IMR-90 (cell line): ENCODE measurements around the gene TOMM20L.

Source experiments
- BHLHE40 ChIP-seq: fragments of 150-350 bp; IDR thresholded peaks from 2 replicates; pipeline ENCODE4 v1.6.1; 2016; ENCODE audit warnings: mild to moderate bottlenecking, low read depth, low read length
- CEBPB ChIP-seq: IDR thresholded peaks from 2 replicates; pipeline ENCODE4 v1.6.1; 2012; ENCODE audit warnings: low read depth, low read length, improper control_type of control experiment
- CTCF ChIP-seq: conservative IDR thresholded peaks from 2 replicates; pipeline ENCODE4 v1.5.1; 2012; ENCODE audit warnings: mild to moderate bottlenecking, low read depth, low read length, improper control_type of control experiment
- ELK1 ChIP-seq: fragments of 150-350 bp; IDR thresholded peaks from 2 replicates; pipeline ENCODE4 v1.6.1; 2016; ENCODE audit warnings: low read depth, mild to moderate bottlenecking, low read length, moderate library complexity, borderline replicate concordance
- FOS ChIP-seq: fragments of 150-350 bp; IDR thresholded peaks from 2 replicates; pipeline ENCODE4 v1.6.1; 2016; ENCODE audit warnings: low read depth, low read length
- MAFK ChIP-seq: IDR thresholded peaks from 2 replicates; pipeline ENCODE4 v1.6.1; 2012; ENCODE audit warnings: low read depth, low read length, improper control_type of control experiment
- MXI1 ChIP-seq: IDR thresholded peaks from 2 replicates; pipeline ENCODE4 v1.6.1; 2012; ENCODE audit warnings: low read depth, mild to moderate bottlenecking, low read length, moderate library complexity, borderline replicate concordance
- POLR2A ChIP-seq: IDR thresholded peaks from 2 replicates; pipeline ENCODE4 v1.6.1; 2012; ENCODE audit warnings: mild to moderate bottlenecking, low read depth, low read length
- RAD21 ChIP-seq: IDR thresholded peaks from 2 replicates; pipeline ENCODE4 v1.6.1; 2012; ENCODE audit warnings: low read length, improper control_type of control experiment
- RCOR1 ChIP-seq: IDR thresholded peaks from 2 replicates; pipeline ENCODE4 v1.6.1; 2012; ENCODE audit warnings: mild to moderate bottlenecking, low read length, improper control_type of control experiment; ENCODE audit not compliant: insufficient replicate concordance
- RFX5 ChIP-seq: IDR thresholded peaks from 2 replicates; pipeline ENCODE4 v1.8.0; 2012; ENCODE audit warnings: low read depth, mild to moderate bottlenecking, low read length, moderate library complexity
- SMC3 ChIP-seq: fragments of 150-350 bp; IDR thresholded peaks from 2 replicates; pipeline ENCODE4 v1.6.1; 2016; ENCODE audit warnings: low read depth, mild to moderate bottlenecking, antibody characterized with exemption, low read length, moderate library complexity

- TF ChIP-seq CTCF (no peak), POLR2A (no peak), CEBPB (no peak), FOS (no peak), RFX5 (no peak), SMC3 (no peak), MXI1 (peak; percentile 98), RAD21 (no peak), ELK1 (no peak), BHLHE40 (no peak), RCOR1 (no peak), MAFK (no peak)
Observed at GRCh38 chr14:58426670-58427280, 31.0 kb downstream of the TOMM20L start.
